HepG2 (cell line): ENCODE data around the gene FKBP1B. TPM values are rescaled to one million over a fixed set of nuclear protein-coding genes. Genes with fewer than 3 reads are reported as not detected.

Source experiments
- BATF2 ChIP-seq: sonication (generic); formaldehyde crosslinking; IDR thresholded peaks from 2 replicates; pipeline ENCODE4 v1.8.0; 2022; ENCODE audit warnings: mild to moderate bottlenecking, missing genetic modification reagents, moderate library complexity
- BRD4 ChIP-seq: sonication (generic); formaldehyde crosslinking; IDR thresholded peaks from 2 replicates; pipeline ENCODE4 v1.4.0; 2020; ENCODE audit warnings: missing genetic modification reagents
- CENPT ChIP-seq: sonication (generic); formaldehyde crosslinking; IDR thresholded peaks from 2 replicates; pipeline ENCODE4 v1.8.0; 2022; ENCODE audit warnings: low read depth, mild to moderate bottlenecking, moderate library complexity, missing genetic modification reagents
- CSRNP2 ChIP-seq: sonication (generic); formaldehyde crosslinking; conservative IDR thresholded peaks from 2 replicates; pipeline ENCODE4 v1.8.0; 2022; ENCODE audit warnings: low read depth, missing genetic modification reagents
- ELF3 ChIP-seq: IDR thresholded peaks from 2 replicates; pipeline ENCODE4 v1.6.1; 2016; ENCODE audit warnings: missing genetic modification reagents, missing compliant biosample characterization
- HCFC1 ChIP-seq: fragments of 150-350 bp; IDR thresholded peaks from 2 replicates; pipeline ENCODE4 v1.6.1; 2014; ENCODE audit warnings: low read depth, low read length
- KDM4B ChIP-seq: sonication (generic); formaldehyde crosslinking; IDR thresholded peaks from 2 replicates; pipeline ENCODE4 v1.4.0; 2020; ENCODE audit warnings: missing genetic modification reagents
- MAFK ChIP-seq, 2 experiments: IDR thresholded peaks in 1 of 2; conservative IDR thresholded peaks in 1 of 2; 2 replicates each; pipeline ENCODE4 v1.6.1; 2011; ENCODE audit warnings: improper control_type of control experiment in 2 of 2, low read length in 2 of 2
- MED8 ChIP-seq: sonication (generic); formaldehyde crosslinking; IDR thresholded peaks from 2 replicates; pipeline ENCODE4 v1.8.1; 2023; ENCODE audit warnings: mild to moderate bottlenecking, missing genetic modification reagents; ENCODE audit not compliant: insufficient replicate concordance
- MIER2 ChIP-seq: IDR thresholded peaks from 2 replicates; pipeline ENCODE4 v1.6.1; 2016; ENCODE audit warnings: missing biosample characterization, missing genetic modification reagents
- MIXL1 ChIP-seq: IDR thresholded peaks from 2 replicates; pipeline ENCODE4 v1.6.1; 2016
- MLXIP ChIP-seq: sonication (generic); formaldehyde crosslinking; IDR thresholded peaks from 2 replicates; pipeline ENCODE4 v1.9.0; 2021; ENCODE audit warnings: missing genetic modification reagents, borderline replicate concordance
- MTF2 ChIP-seq: sonication (generic); formaldehyde crosslinking; IDR thresholded peaks from 2 replicates; pipeline ENCODE4 v1.5.0; 2020; ENCODE audit warnings: missing genetic modification reagents, borderline replicate concordance
- MZF1 ChIP-seq: sonication (generic); formaldehyde crosslinking; IDR thresholded peaks from 2 replicates; pipeline ENCODE4 v1.8.1; 2023; ENCODE audit warnings: mild to moderate bottlenecking, missing genetic modification reagents, borderline replicate concordance
- TARDBP ChIP-seq: sonication (generic); formaldehyde crosslinking; IDR thresholded peaks from 2 replicates; pipeline ENCODE4 v1.8.0; 2022; ENCODE audit warnings: mild to moderate bottlenecking, missing genetic modification reagents
- TRIM24 ChIP-seq: sonication (generic); formaldehyde crosslinking; IDR thresholded peaks from 2 replicates; pipeline ENCODE4 v1.8.0; 2022; ENCODE audit warnings: mild to moderate bottlenecking, missing genetic modification reagents
- ZFP1 ChIP-seq: IDR thresholded peaks from 2 replicates; pipeline ENCODE4 v1.6.1; 2016
- ZNF17 ChIP-seq: sonication (generic); formaldehyde crosslinking; IDR thresholded peaks from 2 replicates; pipeline ENCODE4 v1.5.0; 2020; ENCODE audit warnings: mild to moderate bottlenecking, missing genetic modification reagents
- ZNF276 ChIP-seq: sonication (generic); formaldehyde crosslinking; IDR thresholded peaks from 2 replicates; pipeline ENCODE4 v1.4.0; 2020; ENCODE audit warnings: mild to moderate bottlenecking, low read depth, missing genetic modification reagents
- ZNF326 ChIP-seq: sonication (generic); formaldehyde crosslinking; IDR thresholded peaks from 2 replicates; pipeline ENCODE4 v1.4.0; 2020; ENCODE audit warnings: missing genetic modification reagents, borderline replicate concordance
- ZNF800 ChIP-seq: sonication (generic); formaldehyde crosslinking; IDR thresholded peaks from 2 replicates; pipeline ENCODE4 v1.4.0; 2020; ENCODE audit warnings: missing genetic modification reagents
- polyA plus RNA-seq, 8 experiments: library from polyadenylated mRNA; depleted of rRNA in 3 of 8; stranded (reverse) in 7 of 8; unstranded in 1 of 8; fragments of >200 nt; fragmentation: Illumina TruSeq in 4 of 8; extraction: Trizol in 4 of 8; gene quantifications; 2 replicates each; pipeline versions ENCODE4 v1.2.1 to v1.2.3, GENCODE V29; 2011 to 2016; ENCODE audit warnings: low read depth in 4 of 8, missing spikeins in 1 of 8, mixed read lengths in 1 of 8; ENCODE audit not compliant: insufficient read depth in 1 of 8
- total RNA-seq, 5 experiments: library from RNA; depleted of rRNA; stranded (reverse); fragments of >200 nt; fragmentation: Illumina TruSeq; extraction: Trizol; gene quantifications; 2 replicates each; pipeline ENCODE4 v1.2.3, GENCODE V29; 2016; ENCODE audit warnings: low read depth in 1 of 5

The FKBP1B gene
- total and polyA plus RNA-seq, 2 of the 13 experiments (the other 11 are each of a cell fraction or from before 2014, with no cell fraction given), result 35.2 to 96.3 TPM

- peak; percentile 80 for TF ChIP-seq ZNF800 (CRISPR knock-in tag)
- TF ChIP-seq TARDBP, result no peak
- TF ChIP-seq CENPT, result no peak; the same call in 1 of the 2 replicates
- TF ChIP-seq MLXIP (CRISPR knock-in tag), result peak; percentile 39; the same call in 1 of the 2 replicates
- peak; percentile 43; the same call in 1 of the 2 replicates for TF ChIP-seq MZF1 (CRISPR knock-in tag)
- no peak for TF ChIP-seq MAFK (conservative IDR thresholded peaks at IDR 0.05 in 1 of 2, IDR thresholded peaks at IDR 0.05 in 1 of 2; ENCODE audit: low read length in 2 of 2)
- no peak for TF ChIP-seq ZNF326 (CRISPR knock-in tag)
- peak; percentile 67; the same call in 1 of the 2 replicates for TF ChIP-seq ZNF276 (CRISPR knock-in tag)
- no peak; the same call in 1 of the 2 replicates for TF ChIP-seq KDM4B
- no peak for TF ChIP-seq MIER2 (CRISPR knock-in tag)
- TF ChIP-seq ELF3, result peak; percentile 62; the same call in 1 of the 2 replicates
- TF ChIP-seq TRIM24 (CRISPR knock-in tag), result no peak
- TF ChIP-seq ZFP1 (CRISPR knock-in tag), result no peak; the same call in 1 of the 2 replicates
- peak; percentile 50; the same call in 1 of the 2 replicates for TF ChIP-seq MIXL1 (CRISPR knock-in tag)
- peak; percentile 69; the same call in 1 of the 2 replicates for TF ChIP-seq MTF2 (CRISPR knock-in tag)
- TF ChIP-seq ZNF17 (CRISPR knock-in tag), result no peak
- no peak for TF ChIP-seq MED8 (CRISPR knock-in tag)
- peak; percentile 84; the same call in 1 of the 2 replicates for TF ChIP-seq BATF2
- TF ChIP-seq HCFC1, result no peak
- no peak for TF ChIP-seq CSRNP2
- peak; percentile 46; the same call in 1 of the 2 replicates for TF ChIP-seq BRD4 (CRISPR knock-in tag)
Measured at GRCh38 chr2:24083567-24084385, 34.2 kb downstream of the FKBP1B start (continued).
